A549 (cell line): ENCODE data around the gene DNAH8.

Experiments
- CTCF ChIP-seq: fragments of >200 bp; sonication (Bioruptor Twin); formaldehyde crosslinking; IDR thresholded peaks from 3 replicates; pipeline ENCODE4 v1.5.1; 2016
- POLR2A ChIP-seq: IDR thresholded peaks from 2 replicates; pipeline ENCODE4 v1.6.1; 2012; ENCODE audit warnings: mild to moderate bottlenecking, low read length
- RAD21 ChIP-seq, 2 experiments: fragments of >200 bp in 1 of 2; sonication (Bioruptor Twin) in 1 of 2; formaldehyde crosslinking in 1 of 2; IDR thresholded peaks in 1 of 2; conservative IDR thresholded peaks in 1 of 2; 2 replicates in 1 of 2; 3 replicates in 1 of 2; pipeline ENCODE4 v1.6.1; 2012 to 2018; ENCODE audit warnings: inconsistent platforms in 1 of 2
- REST ChIP-seq: fragments of 200-600 bp; sonication (generic); IDR thresholded peaks from 2 replicates; pipeline ENCODE4 v1.6.1; 2016; ENCODE audit warnings: antibody characterized with exemption, mild to moderate bottlenecking, moderate library complexity

GRCh38 chr6:38755207-38755606, 40.1 kb downstream of the DNAH8 start:
- TF ChIP-seq CTCF (no peak), POLR2A (no peak), RAD21 (conservative IDR thresholded peaks at IDR 0.05 in 1 of 2, IDR thresholded peaks at IDR 0.05 in 1 of 2) (no peak), REST (no peak)
